Gastrocnemius medialis (tissue), 4 donors: ENCODE measurements around the gene G6PC1. TPM values are rescaled to one million over a fixed set of nuclear protein-coding genes. Genes with fewer than 3 reads are reported as not detected.
"Not testable (repeated sequence)": the region's sequence is repeated elsewhere in the genome, so short reads cannot be mapped to it uniquely, and the experiment has no call there.

ENCODE experiments used
- ATAC-seq, 2 donors: fragments of 150-250 bp; one replicate each; pipeline ENCODE4 v1.9.1; 2016
- DNase-seq, 2 donors: peaks; one replicate each; pipeline ENCODE4 v3.0.0-alpha.2; 2019
- H3K27ac ChIP-seq, 4 donors: fragments of 200-600 bp; sonication (generic); 1 replicate in 1 of 4; 2 replicates in 3 of 4; pipeline ENCODE4 v1.5.1; 2016 to 2018; ENCODE audit warnings: mild to moderate bottlenecking in 2 of 4, moderate library complexity in 1 of 4
- H3K27me3 ChIP-seq, 3 donors: fragments of 200-600 bp; sonication (generic) in 2 of 3; 1 replicate in 1 of 3; 2 replicates in 2 of 3; pipeline versions ENCODE4 v1.5.1 to v1.6.0; 2016 to 2019; ENCODE audit warnings: mild to moderate bottlenecking in 1 of 3, moderate library complexity in 1 of 3
- H3K36me3 ChIP-seq, 2 donors: fragments of 200-600 bp; sonication (generic) in 1 of 2; one replicate each; pipeline ENCODE4 v1.5.1; 2017 to 2018
- H3K4me1 ChIP-seq, 2 donors: fragments of 200-600 bp; sonication (generic) in 1 of 2; one replicate each; pipeline ENCODE4 v1.5.1; 2016 to 2017; ENCODE audit warnings: mild to moderate bottlenecking in 2 of 2
- H3K4me3 ChIP-seq, 4 donors: fragments of 200-600 bp; sonication (generic) in 3 of 4; 1 replicate in 1 of 4; 2 replicates in 3 of 4; pipeline ENCODE4 v1.5.1; 2016 to 2019; ENCODE audit warnings: mild to moderate bottlenecking in 2 of 4
- H3K9me3 ChIP-seq, 3 donors: fragments of 200-600 bp; sonication (generic) in 2 of 3; 1 replicate in 1 of 3; 2 replicates in 2 of 3; pipeline ENCODE4 v1.5.1; 2016 to 2019
- CTCF ChIP-seq, 5 experiments: fragments of 450-650 bp in 3 of 5; fragments of 200-600 bp in 2 of 5; sonication (generic) in 2 of 5; IDR thresholded peaks in 4 of 5; conservative IDR thresholded peaks in 1 of 5; 1 replicate in 4 of 5; 2 replicates in 1 of 5; pipeline ENCODE4 v1.5.1; 2016 to 2019; ENCODE audit warnings: antibody characterized with exemption in 5 of 5, mild to moderate bottlenecking in 3 of 5, moderate library complexity in 3 of 5
- POLR2A ChIP-seq, 2 donors: fragments of 450-650 bp; IDR thresholded peaks; one replicate each; pipeline ENCODE4 v1.6.1; 2017; ENCODE audit warnings: antibody characterized with exemption in 2 of 2, mild to moderate bottlenecking in 2 of 2, moderate library complexity in 2 of 2
- in situ Hi-C, 4 donors: fragments of 200-750 bp; cut with MboI; loops; one replicate each; pipeline versions ENCODE4 v1.15.0 to v1.8.0; 2017; ENCODE audit warnings: low sequenced_read_pairs in 4 of 4
- intact Hi-C: fragments of 100-400 bp; cut with DNase I; formaldehyde crosslinking; loops from one replicate; pipeline ENCODE4 v1.15.1; 2023; ENCODE audit warnings: low total_unique reads
- total RNA-seq, 4 donors: library from RNA; depleted of rRNA; stranded (reverse); fragments of >200 nt; gene quantifications; one replicate each; pipeline versions ENCODE4 v1.1.0 to v1.2.3, GENCODE V29; 2016

Gene G6PC1
- total RNA-seq, 4 donors from 2014 or later, result 0.36 to 0.47 TPM; not detected in 2

- DNase-seq (no peak), ATAC-seq (no peak)
- peaks cover 0 to 12% (median 0%) of the 10 kb centered on the region in 3 donors for H3K27me3 ChIP-seq
- H3K9me3 ChIP-seq, result no peaks in the 10 kb centered on the region
- no peak overlapping the region for H3K4me3 ChIP-seq
- intact Hi-C loops (no loop called here), in situ Hi-C loops (no loop called here)
- TF ChIP-seq CTCF (IDR thresholded peaks at IDR 0.05 in 4 of 5, conservative IDR thresholded peaks at IDR 0.05 in 1 of 5), result no peak
- no peak for TF ChIP-seq POLR2A (IDR thresholded peaks at IDR 0.05)
- no peaks in the 10 kb centered on the region for H3K36me3 ChIP-seq
- H3K27ac ChIP-seq, result no peak overlapping the region
- H3K4me1 ChIP-seq, result no peaks in the 10 kb centered on the region
These were observed 43.2 kb upstream of the G6PC1 start for GRCh38 chr17:42857389-42857788.

GRCh38 chr17:42865638-42866094 is 34.9 kb upstream of the G6PC1 start:
- in situ Hi-C loops (no loop called here), intact Hi-C loops (no loop called here)
- ATAC-seq, result no peak

GRCh38 chr17:42866216-42866615 is 34.4 kb upstream of the G6PC1 start:
- Histone ChIP-seq H3K27ac (no peak overlapping the region), H3K9me3 (no peaks in the 10 kb centered on the region), H3K27me3 (no peaks in the 10 kb centered on the region), H3K36me3 (no peaks in the 10 kb centered on the region), H3K4me1 (no peaks in the 10 kb centered on the region), H3K4me3 (no peak overlapping the region)
- TF ChIP-seq CTCF (IDR thresholded peaks at IDR 0.05 in 4 of 5, conservative IDR thresholded peaks at IDR 0.05 in 1 of 5) (no peak), POLR2A (IDR thresholded peaks at IDR 0.05) (no peak)
- DNase-seq, result no peak
- ATAC-seq, result no peak
- intact Hi-C loops, result no loop called here
- in situ Hi-C loops, result no loop called here

More at GRCh38 chr17:42865638-42866094, 34.9 kb upstream of the G6PC1 start:
- Histone ChIP-seq H3K27me3 (no peaks in the 10 kb centered on the region), H3K36me3 (no peaks in the 10 kb centered on the region), H3K27ac (no peak overlapping the region), H3K4me3 (no peak overlapping the region), H3K9me3 (no peaks in the 10 kb centered on the region), H3K4me1 (no peaks in the 10 kb centered on the region)
- no peak for DNase-seq
- TF ChIP-seq POLR2A (IDR thresholded peaks at IDR 0.05) (no peak), CTCF (IDR thresholded peaks at IDR 0.05 in 4 of 5, conservative IDR thresholded peaks at IDR 0.05 in 1 of 5) (no peak)

GRCh38 chr17:42866631-42867575 is 33.7 kb upstream of the G6PC1 start:
- no peak for TF ChIP-seq POLR2A (IDR thresholded peaks at IDR 0.05)
- no peak for TF ChIP-seq CTCF (IDR thresholded peaks at IDR 0.05 in 4 of 5, conservative IDR thresholded peaks at IDR 0.05 in 1 of 5)
- no peaks in the 10 kb centered on the region for H3K36me3 ChIP-seq
- no peak overlapping the region for H3K4me3 ChIP-seq
- no peaks in the 10 kb centered on the region for H3K9me3 ChIP-seq
- H3K27me3 ChIP-seq, result no peaks in the 10 kb centered on the region
- no peaks in the 10 kb centered on the region for H3K4me1 ChIP-seq
- DNase-seq (no peak), ATAC-seq (no peak)
- in situ Hi-C loops (no loop called here), intact Hi-C loops (no loop called here)
- H3K27ac ChIP-seq, result no peak overlapping the region

GRCh38 chr17:42867694-42868261 is 32.8 kb upstream of the G6PC1 start:
- H3K36me3 ChIP-seq, H3K27ac ChIP-seq, DNase-seq, ATAC-seq, H3K4me1 ChIP-seq, intact Hi-C loops, H3K9me3 ChIP-seq, H3K4me3 ChIP-seq, in situ Hi-C loops, H3K27me3 ChIP-seq: not testable (repeated sequence)
